KMS-11 (cell line): ENCODE data around the gene PAM.

Experiments
- H2AFZ ChIP-seq: fragments of 200-600 bp; sonication (generic); 2 replicates; pipeline ENCODE4 v1.6.1; 2016; ENCODE audit warnings: antibody characterized with exemption, mixed run types, low read depth
- H3K27ac ChIP-seq: fragments of 200-600 bp; sonication (generic); 2 replicates; pipeline ENCODE4 v1.6.1; 2016; ENCODE audit warnings: mild to moderate bottlenecking, mixed run types
- H3K27me3 ChIP-seq: fragments of 200-600 bp; sonication (generic); 2 replicates; pipeline ENCODE4 v1.6.1; 2017; ENCODE audit warnings: mild to moderate bottlenecking, low read depth, mixed run types, moderate library complexity; ENCODE audit not compliant: insufficient read depth
- H3K36me3 ChIP-seq: fragments of 200-600 bp; sonication (generic); 2 replicates; pipeline ENCODE4 v1.6.1; 2017; ENCODE audit warnings: mild to moderate bottlenecking, mixed run types; ENCODE audit not compliant: insufficient read depth
- H3K4me1 ChIP-seq: fragments of 200-600 bp; sonication (generic); 2 replicates; pipeline ENCODE4 v1.6.1; 2016; ENCODE audit warnings: mild to moderate bottlenecking, low read depth, mixed run types; ENCODE audit not compliant: poor library complexity, severe bottlenecking
- H3K4me2 ChIP-seq: fragments of 200-600 bp; sonication (generic); 2 replicates; pipeline ENCODE4 v1.7.0; 2016; ENCODE audit warnings: mild to moderate bottlenecking, mixed run types
- H3K4me3 ChIP-seq: fragments of 200-600 bp; sonication (generic); IDR thresholded peaks from 2 replicates; pipeline ENCODE4 v1.6.1; 2017; ENCODE audit warnings: low read depth, low read length, mixed read lengths; ENCODE audit not compliant: insufficient read depth
- H3K79me2 ChIP-seq: fragments of 200-600 bp; sonication (generic); 2 replicates; pipeline ENCODE4 v1.6.1; 2016; ENCODE audit warnings: low read depth, mixed run types; ENCODE audit not compliant: insufficient read depth
- H3K9ac ChIP-seq: fragments of 200-600 bp; sonication (generic); 2 replicates; pipeline ENCODE4 v1.6.1; 2016; ENCODE audit warnings: mild to moderate bottlenecking, mixed run types
- H4K20me1 ChIP-seq: fragments of 200-600 bp; sonication (generic); 2 replicates; pipeline ENCODE4 v1.6.1; 2016; ENCODE audit warnings: mild to moderate bottlenecking, mixed run types; ENCODE audit not compliant: insufficient read depth
- CTCF ChIP-seq: fragments of 200-600 bp; sonication (generic); conservative IDR thresholded peaks from 2 replicates; pipeline ENCODE4 v1.6.1; 2017; ENCODE audit warnings: low read depth, mild to moderate bottlenecking, antibody characterized with exemption, low read length, moderate library complexity, mixed read lengths

PAM gene

GRCh38 chr5:102763734-102764133 is 8.6 kb downstream of the PAM start:
- Histone ChIP-seq H2AFZ (no peak overlapping the region), H3K4me3 (no peak overlapping the region), H3K27ac (no peak overlapping the region), H3K4me2 (no peak overlapping the region), H4K20me1 (no peaks in the 10 kb centered on the region), H3K27me3 (no peaks in the 10 kb centered on the region), H3K36me3 (no peaks in the 10 kb centered on the region), H3K79me2 (no peaks in the 10 kb centered on the region; the same call in 1 of the 2 replicates), H3K9ac (no peak overlapping the region), H3K4me1 (peaks cover 33% of the 10 kb centered on the region)
- no peak for TF ChIP-seq CTCF

- H3K27ac ChIP-seq = no peak overlapping the region
- no peaks in the 10 kb centered on the region for H3K27me3 ChIP-seq
- no peak for TF ChIP-seq CTCF
- H3K4me2 ChIP-seq = no peak overlapping the region
- no peak overlapping the region for H3K9ac ChIP-seq
- H4K20me1 ChIP-seq = no peaks in the 10 kb centered on the region
- no peaks in the 10 kb centered on the region; the same call in 1 of the 2 replicates for H3K79me2 ChIP-seq
- peaks cover 32% of the 10 kb centered on the region for H3K4me1 ChIP-seq
- no peaks in the 10 kb centered on the region for H3K36me3 ChIP-seq
- H2AFZ ChIP-seq = no peak overlapping the region
- no peak overlapping the region for H3K4me3 ChIP-seq
Measured at GRCh38 chr5:102764381-102765004, 9.4 kb downstream of the PAM start.

GRCh38 chr5:102765350-102765749 is 10.2 kb downstream of the PAM start:
- no peak overlapping the region for H2AFZ ChIP-seq
- no peak for TF ChIP-seq CTCF
- H3K4me1 ChIP-seq = peaks cover 30% of the 10 kb centered on the region
- H3K27me3 ChIP-seq = no peaks in the 10 kb centered on the region
- H3K4me3 ChIP-seq = no peak overlapping the region
- H3K79me2 ChIP-seq = no peaks in the 10 kb centered on the region; the same call in 1 of the 2 replicates
- no peak overlapping the region for H3K27ac ChIP-seq
- no peaks in the 10 kb centered on the region for H4K20me1 ChIP-seq
- H3K4me2 ChIP-seq = no peak overlapping the region
- no peaks in the 10 kb centered on the region for H3K36me3 ChIP-seq
- no peak overlapping the region for H3K9ac ChIP-seq

DNA sequence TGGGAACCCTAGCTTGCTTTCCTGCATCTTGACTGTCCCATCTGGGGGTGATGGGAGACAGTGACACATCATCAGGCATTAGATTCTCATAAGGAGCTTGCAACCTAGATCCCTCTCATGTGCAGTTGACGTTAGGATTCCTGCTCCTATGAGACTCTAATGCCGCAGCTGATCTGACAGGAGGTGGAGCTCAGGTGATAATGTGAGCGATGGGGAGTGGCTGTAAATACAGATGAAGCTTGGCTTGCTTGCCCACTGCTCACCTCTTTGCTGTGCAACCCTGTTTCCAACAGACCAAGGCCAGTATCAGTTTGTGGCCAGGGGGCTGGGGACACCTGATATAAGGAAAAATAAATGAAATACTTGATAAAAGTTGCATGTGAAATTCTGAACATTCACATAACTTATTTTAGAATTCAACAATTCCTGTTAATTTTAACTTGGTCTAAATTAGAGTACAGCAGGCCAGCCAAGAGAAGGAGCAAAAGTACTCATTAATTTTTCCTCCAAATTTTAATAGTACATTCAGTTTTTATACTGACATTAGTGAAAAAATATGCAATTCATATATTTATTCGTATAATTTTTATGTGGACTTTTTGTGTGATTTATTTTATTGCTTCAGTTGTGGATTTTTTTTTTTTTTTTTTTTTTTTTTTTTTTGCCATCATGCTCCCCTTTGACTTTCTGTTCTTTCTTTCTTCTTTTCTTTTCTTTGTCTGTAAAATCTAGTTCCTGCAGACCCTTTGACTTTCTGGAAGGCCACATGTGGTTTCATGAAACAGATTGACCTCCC is 11.4 kb downstream of the PAM start:
- Histone ChIP-seq H3K36me3 (no peaks in the 10 kb centered on the region), H3K79me2 (no peaks in the 10 kb centered on the region; the same call in 1 of the 2 replicates), H4K20me1 (no peaks in the 10 kb centered on the region), H3K4me3 (no peak overlapping the region), H3K4me2 (no peak overlapping the region), H3K9ac (no peak overlapping the region), H3K27ac (no peak overlapping the region), H2AFZ (no peak overlapping the region), H3K27me3 (no peaks in the 10 kb centered on the region), H3K4me1 (peaks cover 19% of the 10 kb centered on the region)
- no peak for TF ChIP-seq CTCF
